Loucy (cell line): ENCODE measurements around the gene CD276.

ENCODE experiments used
- EZH2phosphoT487 ChIP-seq: fragments of 200-600 bp; IDR thresholded peaks from 2 replicates; pipeline ENCODE4 v1.6.1; 2018; ENCODE audit warnings: antibody characterized with exemption, mild to moderate bottlenecking, moderate library complexity, borderline replicate concordance
- TF ChIP-seq, protein P1 (sequence below): fragments of 200-600 bp; sonication (generic); conservative IDR thresholded peaks from 2 replicates; pipeline ENCODE4 v1.5.1; 2014; ENCODE audit warnings: mild to moderate bottlenecking, antibody characterized with exemption, low read length

DNA sequence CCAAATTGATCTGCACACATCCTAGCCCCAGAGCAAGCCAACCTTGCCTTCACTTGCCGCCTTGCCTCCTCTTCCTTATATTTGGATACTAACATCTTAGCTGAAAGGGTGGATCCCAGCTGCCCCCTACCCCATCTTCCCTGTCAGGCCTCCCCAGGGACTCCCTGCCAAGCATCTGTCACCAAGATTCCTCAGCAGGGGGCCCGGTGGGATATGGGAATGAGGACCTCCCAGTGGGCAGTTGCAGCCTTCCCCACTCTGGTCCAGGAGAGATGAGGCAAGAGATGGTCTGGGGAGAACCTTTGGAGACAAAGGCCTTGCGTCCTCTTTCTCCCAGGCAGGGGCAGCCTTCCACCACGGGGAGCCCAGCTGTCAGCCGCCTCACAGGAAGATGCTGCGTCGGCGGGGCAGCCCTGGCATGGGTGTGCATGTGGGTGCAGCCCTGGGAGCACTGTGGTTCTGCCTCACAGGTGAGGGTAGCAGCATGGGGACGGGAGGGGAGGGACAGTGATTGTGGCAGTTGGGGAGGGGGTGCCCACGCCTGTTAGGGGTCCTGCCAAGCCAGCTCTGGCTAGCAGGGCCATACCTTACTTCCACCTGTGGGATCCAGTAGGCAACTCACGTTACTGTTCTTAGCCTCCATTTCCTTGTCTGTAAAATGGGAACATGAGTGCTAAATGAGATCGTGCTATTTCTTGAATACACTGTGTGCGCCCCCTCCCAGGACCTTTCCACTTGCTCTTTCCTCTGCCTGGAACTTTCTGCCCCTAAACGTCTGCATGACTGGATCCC is 15.3 kb downstream of the CD276 start:
- TF ChIP-seq, protein P1, sequence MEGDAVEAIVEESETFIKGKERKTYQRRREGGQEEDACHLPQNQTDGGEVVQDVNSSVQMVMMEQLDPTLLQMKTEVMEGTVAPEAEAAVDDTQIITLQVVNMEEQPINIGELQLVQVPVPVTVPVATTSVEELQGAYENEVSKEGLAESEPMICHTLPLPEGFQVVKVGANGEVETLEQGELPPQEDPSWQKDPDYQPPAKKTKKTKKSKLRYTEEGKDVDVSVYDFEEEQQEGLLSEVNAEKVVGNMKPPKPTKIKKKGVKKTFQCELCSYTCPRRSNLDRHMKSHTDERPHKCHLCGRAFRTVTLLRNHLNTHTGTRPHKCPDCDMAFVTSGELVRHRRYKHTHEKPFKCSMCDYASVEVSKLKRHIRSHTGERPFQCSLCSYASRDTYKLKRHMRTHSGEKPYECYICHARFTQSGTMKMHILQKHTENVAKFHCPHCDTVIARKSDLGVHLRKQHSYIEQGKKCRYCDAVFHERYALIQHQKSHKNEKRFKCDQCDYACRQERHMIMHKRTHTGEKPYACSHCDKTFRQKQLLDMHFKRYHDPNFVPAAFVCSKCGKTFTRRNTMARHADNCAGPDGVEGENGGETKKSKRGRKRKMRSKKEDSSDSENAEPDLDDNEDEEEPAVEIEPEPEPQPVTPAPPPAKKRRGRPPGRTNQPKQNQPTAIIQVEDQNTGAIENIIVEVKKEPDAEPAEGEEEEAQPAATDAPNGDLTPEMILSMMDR, result no peak
- no peak for TF ChIP-seq EZH2phosphoT487
